ENCODE data around the gene SLC39A2. TPM values are rescaled to one million over a fixed set of nuclear protein-coding genes. Genes with fewer than 3 reads are reported as not detected.

SLC39A2 gene
- polyA plus RNA-seq, 1 donor (not counting 4 experiments of a cell fraction or from before 2014, with no cell fraction given) = 0.94 TPM

- FAIRE-seq (no peak), DNase-seq (ENCODE audit: low read depth, low spot score) (no peak)
- no peaks in the 10 kb centered on the region for H3K9me3 ChIP-seq (ENCODE audit: control insufficient read depth, low read depth, low read length)
- peaks cover 6% of the 10 kb centered on the region for H3K4me1 ChIP-seq (ENCODE audit: control insufficient read depth, extremely low read depth, insufficient read depth, low read length)
- no peaks in the 10 kb centered on the region for H3K79me2 ChIP-seq (ENCODE audit: control insufficient read depth, insufficient read depth, low read length)
- H3K27ac ChIP-seq (ENCODE audit: control insufficient read depth, insufficient read depth, low read length) = no peak overlapping the region
- peak overlapping the region; percentile 39 for H2AFZ ChIP-seq (ENCODE audit: control insufficient read depth, low read length)
- peak overlapping the region; percentile 32 to 47 (median 34) for H3K4me3 ChIP-seq (ENCODE audit: control insufficient read depth in 2 of 3, extremely low read depth in 1 of 3, insufficient read depth in 2 of 3, low read depth in 1 of 3, low read length in 3 of 3)
- no peaks in the 10 kb centered on the region for H3K9me1 ChIP-seq (ENCODE audit: control insufficient read depth, extremely low read depth, insufficient read depth, low read length)
- peaks cover 20% of the 10 kb centered on the region for H3K27me3 ChIP-seq (ENCODE audit: control insufficient read depth, extremely low read depth, insufficient read depth, low read length)
- H3K36me3 ChIP-seq (ENCODE audit: control insufficient read depth in 2 of 2, extremely low read depth in 1 of 2, insufficient read depth in 2 of 2, low read length in 2 of 2) = no peaks in the 10 kb centered on the region
- peak overlapping the region; percentile 73 for H3K4me2 ChIP-seq (ENCODE audit: control insufficient read depth, extremely low read depth, insufficient read depth, low read depth, low read length)
- TF ChIP-seq EZH2 (IDR thresholded peaks at IDR 0.05; ENCODE audit: low read length) (no peak), CTCF (optimal IDR thresholded peaks at IDR 0.05 in 1 of 3, IDR thresholded peaks at IDR 0.05 in 1 of 3, conservative IDR thresholded peaks at IDR 0.05 in 1 of 3; ENCODE audit: extremely low read depth in 1 of 3, insufficient read depth in 2 of 3, low read length in 3 of 3) (no peak)
- H4K20me1 ChIP-seq (ENCODE audit: control insufficient read depth, extremely low read depth, insufficient read depth, low read length) = no peaks in the 10 kb centered on the region
- dilution Hi-C loops (cut with MboI; ENCODE audit: extremely low pct_ligation_motif_present, low sequenced_read_pairs) = no loop called here
- no peak overlapping the region for H3K9ac ChIP-seq (ENCODE audit: control insufficient read depth, extremely low read depth, insufficient read depth, low read length)
These were observed 26.5 kb downstream of the SLC39A2 start for GRCh38 chr14:21025371-21026273.

GRCh38 chr14:21026274-21026987 lies 27.3 kb downstream of the SLC39A2 start:
- H3K4me2 ChIP-seq (ENCODE audit: control insufficient read depth, extremely low read depth, insufficient read depth, low read depth, low read length) = no peak overlapping the region
- H3K9ac ChIP-seq (ENCODE audit: control insufficient read depth, extremely low read depth, insufficient read depth, low read length) = no peak overlapping the region
- no peak overlapping the region for H3K27ac ChIP-seq (ENCODE audit: control insufficient read depth, insufficient read depth, low read length)
- no peaks in the 10 kb centered on the region for H4K20me1 ChIP-seq (ENCODE audit: control insufficient read depth, extremely low read depth, insufficient read depth, low read length)
- no peaks in the 10 kb centered on the region for H3K9me3 ChIP-seq (ENCODE audit: control insufficient read depth, low read depth, low read length)
- no peak overlapping the region for H3K4me3 ChIP-seq (ENCODE audit: control insufficient read depth in 2 of 3, extremely low read depth in 1 of 3, insufficient read depth in 2 of 3, low read depth in 1 of 3, low read length in 3 of 3)
- no peak for FAIRE-seq
- no peaks in the 10 kb centered on the region for H3K9me1 ChIP-seq (ENCODE audit: control insufficient read depth, extremely low read depth, insufficient read depth, low read length)
- no peaks in the 10 kb centered on the region for H3K79me2 ChIP-seq (ENCODE audit: control insufficient read depth, insufficient read depth, low read length)
- peaks cover 6% of the 10 kb centered on the region for H3K4me1 ChIP-seq (ENCODE audit: control insufficient read depth, extremely low read depth, insufficient read depth, low read length)
- H2AFZ ChIP-seq (ENCODE audit: control insufficient read depth, low read length) = no peak overlapping the region
- TF ChIP-seq CTCF (optimal IDR thresholded peaks at IDR 0.05 in 1 of 3, IDR thresholded peaks at IDR 0.05 in 1 of 3, conservative IDR thresholded peaks at IDR 0.05 in 1 of 3; ENCODE audit: extremely low read depth in 1 of 3, insufficient read depth in 2 of 3, low read length in 3 of 3) (no peak), EZH2 (IDR thresholded peaks at IDR 0.05; ENCODE audit: low read length) (no peak)
- no peaks in the 10 kb centered on the region for H3K36me3 ChIP-seq (ENCODE audit: control insufficient read depth in 2 of 2, extremely low read depth in 1 of 2, insufficient read depth in 2 of 2, low read length in 2 of 2)
- no peak for DNase-seq (ENCODE audit: low read depth, low spot score)
- H3K27me3 ChIP-seq (ENCODE audit: control insufficient read depth, extremely low read depth, insufficient read depth, low read length) = peaks cover 20% of the 10 kb centered on the region
- dilution Hi-C loops (cut with MboI; ENCODE audit: extremely low pct_ligation_motif_present, low sequenced_read_pairs) = no loop called here

Data from keratinocyte (primary cell).